KOPT-K1 (cell line): ENCODE results near the gene TIMM21.

ENCODE experiments used
- H3K27ac ChIP-seq: fragments of 200-600 bp; sonication (generic); 2 replicates; pipeline ENCODE4 v1.5.1; 2016; ENCODE audit warnings: antibody characterized with exemption, mild to moderate bottlenecking, low read depth, low read length; ENCODE audit not compliant: poor library complexity, severe bottlenecking
- H3K36me3 ChIP-seq: fragments of 200-600 bp; sonication (generic); 2 replicates; pipeline ENCODE4 v1.5.1; 2017; ENCODE audit warnings: antibody characterized with exemption, mild to moderate bottlenecking, low read length, moderate library complexity; ENCODE audit not compliant: insufficient read depth
- H3K9me3 ChIP-seq: fragments of 200-600 bp; sonication (generic); 2 replicates; pipeline ENCODE4 v1.5.1; 2017; ENCODE audit warnings: antibody characterized with exemption, low read length, mild to moderate bottlenecking; ENCODE audit not compliant: insufficient read depth, poor library complexity, severe bottlenecking

Gene TIMM21

DNA sequence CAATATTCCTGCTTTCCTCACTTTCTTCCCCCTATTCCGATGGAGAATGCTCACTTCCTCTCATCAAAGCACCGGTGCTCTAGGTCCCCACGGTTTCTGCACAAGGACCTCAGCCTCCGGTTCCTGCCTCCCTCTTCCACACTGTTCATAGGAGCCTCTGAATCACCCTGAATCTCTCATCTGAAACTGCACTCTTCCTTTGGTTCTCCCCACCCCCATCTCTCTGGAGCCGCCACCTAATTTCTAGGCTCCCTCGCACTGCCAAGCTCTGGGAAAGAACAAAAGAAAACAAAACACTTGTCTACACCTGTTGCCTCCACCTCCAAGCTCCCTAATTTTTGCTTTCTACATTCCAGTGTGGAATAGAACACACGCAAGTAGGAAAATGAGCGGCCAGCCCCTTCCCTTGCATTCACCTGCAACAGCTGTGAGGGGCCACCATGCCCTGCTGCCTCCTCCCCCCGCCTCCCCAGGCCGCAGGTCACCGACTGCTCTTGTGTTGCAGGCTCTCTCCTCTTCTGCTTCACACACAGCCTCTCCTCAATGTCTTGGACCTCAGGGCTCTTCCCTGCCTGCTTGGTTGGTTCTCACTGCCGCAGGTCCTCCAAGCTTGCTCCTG lies 10.3 kb upstream of the TIMM21 start:
- no peaks in the 10 kb centered on the region for H3K36me3 ChIP-seq
- H3K9me3 ChIP-seq: no peaks in the 10 kb centered on the region
- no peak overlapping the region for H3K27ac ChIP-seq

DNA sequence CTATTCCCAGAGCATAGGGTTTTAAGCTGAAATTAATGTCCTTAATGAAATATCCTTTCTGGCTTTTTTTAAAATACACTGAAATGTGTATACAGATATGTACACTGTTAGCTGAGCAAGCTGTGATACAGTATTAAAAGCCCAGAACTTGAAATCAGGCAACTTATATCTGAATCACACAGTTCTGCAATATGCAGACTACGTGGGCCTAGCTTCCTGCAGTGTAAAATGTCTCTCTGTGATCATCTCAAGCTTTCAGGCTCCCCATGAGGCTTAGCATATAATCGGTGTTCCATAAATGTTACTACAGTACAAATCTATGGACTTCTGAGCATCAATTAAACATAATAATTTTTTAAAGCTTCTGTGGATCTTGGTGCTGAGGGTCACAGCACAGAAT lies 8.9 kb upstream of the TIMM21 start:
- Histone ChIP-seq H3K36me3 (no peaks in the 10 kb centered on the region), H3K27ac (no peak overlapping the region), H3K9me3 (no peaks in the 10 kb centered on the region)

DNA sequence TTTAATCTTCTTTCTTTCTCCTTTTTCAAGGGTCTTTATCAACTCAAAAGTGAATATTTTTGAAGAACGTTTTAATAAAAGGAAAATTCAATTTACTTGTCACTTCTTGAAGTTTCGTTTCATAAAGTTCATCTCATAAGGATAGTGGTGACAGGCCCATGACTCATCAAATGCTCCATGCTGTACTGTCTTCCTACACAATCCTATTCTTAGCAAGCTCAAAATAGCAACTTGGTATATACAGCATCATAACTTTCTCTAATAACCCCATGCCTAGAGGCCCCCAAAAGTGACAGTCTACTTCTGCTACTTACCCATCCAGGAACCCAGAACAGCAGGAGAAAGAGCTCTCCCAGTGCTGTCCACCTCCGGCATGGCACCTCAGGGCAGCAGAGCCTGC lies 8.4 kb upstream of the TIMM21 start:
- no peaks in the 10 kb centered on the region for H3K36me3 ChIP-seq
- H3K27ac ChIP-seq: no peak overlapping the region
- H3K9me3 ChIP-seq: no peaks in the 10 kb centered on the region

DNA sequence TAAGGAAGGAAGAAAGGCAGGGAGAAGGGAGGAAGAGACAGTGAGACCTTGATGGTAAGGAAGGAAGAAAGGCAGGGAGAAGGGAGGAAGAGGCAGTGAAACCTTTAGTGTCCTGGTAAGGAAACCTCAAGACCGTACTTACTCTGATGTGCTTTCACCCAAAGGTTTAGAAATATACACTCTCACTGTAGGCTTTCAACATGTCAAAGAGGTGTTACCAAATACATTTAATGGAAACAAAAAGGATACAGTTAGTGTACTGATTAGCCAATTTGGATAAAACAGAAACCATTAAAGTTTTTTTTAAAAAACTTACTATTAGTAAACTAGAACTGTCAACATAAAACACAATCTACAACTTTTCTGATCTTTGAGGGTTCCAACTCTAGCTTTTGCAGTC lies 7.7 kb upstream of the TIMM21 start:
- H3K36me3 ChIP-seq: no peaks in the 10 kb centered on the region
- H3K27ac ChIP-seq: no peak overlapping the region
- H3K9me3 ChIP-seq: no peaks in the 10 kb centered on the region

DNA sequence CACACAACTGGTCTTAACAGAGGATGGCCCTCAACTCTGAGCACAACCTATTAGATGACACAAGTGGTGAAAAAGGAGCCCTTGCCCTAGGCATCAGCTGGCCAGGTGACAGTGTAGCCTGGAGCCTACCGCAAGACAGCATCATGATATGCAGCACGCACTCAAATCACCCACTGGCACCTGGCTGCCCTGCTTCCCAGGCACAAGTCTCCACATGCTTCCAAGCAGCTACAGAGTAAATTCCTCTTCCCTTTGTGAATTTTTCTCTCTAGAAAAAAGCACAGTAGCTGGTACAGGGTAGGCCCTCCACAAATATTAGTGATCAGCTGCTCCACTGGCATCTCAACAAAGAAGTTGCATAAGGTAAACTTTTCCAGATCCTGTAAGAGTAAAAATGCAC lies 6.7 kb upstream of the TIMM21 start:
- no peaks in the 10 kb centered on the region for H3K36me3 ChIP-seq
- H3K27ac ChIP-seq: no peak overlapping the region
- H3K9me3 ChIP-seq: no peaks in the 10 kb centered on the region

DNA sequence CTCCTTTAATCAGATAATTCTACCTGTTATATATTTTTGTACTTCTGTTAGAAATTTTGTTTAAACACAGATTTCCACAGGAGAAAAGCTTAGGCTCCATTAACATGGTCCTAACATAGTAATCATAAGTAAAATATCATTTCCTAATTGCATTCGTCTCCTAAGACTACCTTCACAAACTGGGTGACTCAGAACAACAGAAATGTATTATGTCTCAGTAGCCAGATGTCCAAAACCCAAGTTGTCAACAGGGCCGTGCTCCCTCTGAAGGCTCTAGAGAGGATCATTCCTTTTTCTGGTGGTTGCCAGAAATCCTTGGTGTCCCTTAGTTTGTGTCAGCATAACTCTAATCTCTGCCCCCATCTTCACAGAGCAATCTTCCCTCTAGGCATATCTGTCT lies 6.1 kb upstream of the TIMM21 start:
- H3K36me3 ChIP-seq: no peaks in the 10 kb centered on the region
- H3K9me3 ChIP-seq: no peaks in the 10 kb centered on the region
- no peak overlapping the region for H3K27ac ChIP-seq

DNA sequence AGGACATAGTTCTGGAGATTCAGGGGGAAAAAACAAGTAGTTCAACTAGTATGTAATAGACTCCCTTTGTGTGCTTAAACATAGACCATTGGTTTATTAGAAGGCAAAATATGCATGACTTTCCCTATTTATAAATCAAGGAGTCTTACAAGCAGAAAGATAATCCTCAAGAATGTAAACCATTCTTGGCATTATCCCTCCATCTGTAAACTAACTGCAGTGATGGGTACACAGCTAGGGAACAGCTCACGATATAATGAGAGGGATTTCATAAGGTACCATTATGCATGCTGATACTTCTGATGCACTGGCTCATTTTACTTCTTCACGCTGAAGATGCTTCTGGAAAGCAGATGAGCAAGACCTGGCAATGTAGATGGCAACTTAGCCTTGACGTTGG lies 1.6 kb upstream of the TIMM21 start:
- H3K36me3 ChIP-seq: peaks cover 22% of the 10 kb centered on the region
- H3K9me3 ChIP-seq: no peaks in the 10 kb centered on the region
- no peak overlapping the region for H3K27ac ChIP-seq

DNA sequence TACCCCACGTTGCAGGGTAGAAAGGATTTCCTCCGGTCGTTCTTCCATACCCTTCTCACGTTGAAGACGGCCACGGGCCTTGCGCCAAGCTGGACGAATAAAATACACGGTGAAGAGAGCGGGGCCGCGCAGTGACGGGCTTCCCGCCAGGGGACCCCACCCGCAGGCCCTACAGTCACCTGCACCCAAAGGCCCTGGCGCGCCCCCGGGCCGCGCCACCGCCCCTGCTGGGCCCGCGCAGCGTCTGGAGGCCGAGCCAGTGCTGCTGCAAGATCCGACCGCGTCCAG lies 888 bp upstream of the TIMM21 start:
- Histone ChIP-seq H3K36me3 (peaks cover 27% of the 10 kb centered on the region), H3K27ac (peak overlapping the region; percentile 97), H3K9me3 (no peaks in the 10 kb centered on the region)

DNA sequence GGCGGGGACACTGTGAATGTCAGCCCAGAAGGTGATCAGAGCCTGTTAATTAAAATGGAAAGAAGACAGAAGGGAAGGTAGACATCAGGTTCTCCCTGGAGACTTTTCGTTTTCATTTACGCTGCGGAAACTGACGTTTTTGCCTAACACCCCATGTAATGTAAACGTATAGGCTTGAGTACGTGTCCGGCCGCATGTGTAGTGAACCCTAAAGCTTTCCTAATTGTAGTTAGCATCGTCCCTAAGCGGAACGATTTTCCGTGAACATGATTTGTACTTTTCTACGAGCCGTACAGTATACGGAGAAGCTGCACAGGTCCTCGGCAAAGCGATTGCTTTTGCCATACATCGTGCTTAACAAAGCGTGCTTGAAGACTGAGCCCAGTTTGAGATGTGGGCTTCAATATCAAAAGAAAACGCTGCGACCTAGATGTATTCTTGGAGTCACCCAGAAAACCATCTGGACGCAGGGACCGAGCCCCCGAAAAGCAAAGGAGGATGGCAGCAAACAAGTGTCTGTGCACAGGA lies 284 bp downstream of the TIMM21 start:
- H3K9me3 ChIP-seq: no peaks in the 10 kb centered on the region
- peak overlapping the region; percentile 97 for H3K27ac ChIP-seq
- peaks cover 39% of the 10 kb centered on the region for H3K36me3 ChIP-seq

DNA sequence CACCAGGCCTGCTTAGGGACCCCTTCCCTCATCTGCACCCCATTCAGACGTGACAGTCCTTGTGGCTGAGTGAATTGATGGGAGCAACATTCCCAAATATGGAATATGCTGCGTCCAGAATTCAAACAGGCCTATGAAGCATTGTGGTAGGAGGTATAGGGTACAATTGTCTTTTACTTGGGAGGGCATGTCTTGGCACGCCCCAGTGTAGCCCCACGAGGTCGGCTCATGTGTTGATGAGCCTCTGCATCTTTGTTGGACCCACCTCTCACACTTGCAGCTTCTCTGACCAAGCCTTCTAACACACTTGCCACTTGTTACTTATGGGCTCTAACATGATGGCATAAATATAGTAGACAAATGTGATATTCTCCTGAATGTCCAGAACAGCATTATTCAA lies 1.6 kb downstream of the TIMM21 start:
- peak overlapping the region; percentile 29 for H3K27ac ChIP-seq
- H3K9me3 ChIP-seq: no peaks in the 10 kb centered on the region
- peaks cover 49% of the 10 kb centered on the region for H3K36me3 ChIP-seq

DNA sequence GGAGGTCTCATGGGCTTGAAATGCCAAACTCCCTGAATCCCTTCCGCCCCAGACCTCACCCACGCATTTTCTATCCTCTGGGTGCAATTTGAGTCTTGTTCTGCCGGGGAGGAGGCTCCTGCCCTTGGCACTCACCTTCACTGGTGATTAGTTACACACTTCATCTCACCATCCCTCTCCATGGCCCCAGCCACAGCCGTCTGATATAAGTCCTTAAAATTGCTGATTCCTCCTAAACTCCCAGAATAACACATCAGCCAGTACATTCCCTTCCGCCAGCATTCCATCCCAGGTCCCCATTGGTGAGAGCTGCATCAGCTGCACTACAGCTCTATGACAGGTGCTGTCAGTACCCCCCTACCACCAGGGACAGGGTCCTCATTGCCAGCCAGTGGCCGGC lies 3.9 kb downstream of the TIMM21 start:
- Histone ChIP-seq H3K36me3 (peaks cover 73% of the 10 kb centered on the region), H3K9me3 (no peaks in the 10 kb centered on the region), H3K27ac (no peak overlapping the region)

DNA sequence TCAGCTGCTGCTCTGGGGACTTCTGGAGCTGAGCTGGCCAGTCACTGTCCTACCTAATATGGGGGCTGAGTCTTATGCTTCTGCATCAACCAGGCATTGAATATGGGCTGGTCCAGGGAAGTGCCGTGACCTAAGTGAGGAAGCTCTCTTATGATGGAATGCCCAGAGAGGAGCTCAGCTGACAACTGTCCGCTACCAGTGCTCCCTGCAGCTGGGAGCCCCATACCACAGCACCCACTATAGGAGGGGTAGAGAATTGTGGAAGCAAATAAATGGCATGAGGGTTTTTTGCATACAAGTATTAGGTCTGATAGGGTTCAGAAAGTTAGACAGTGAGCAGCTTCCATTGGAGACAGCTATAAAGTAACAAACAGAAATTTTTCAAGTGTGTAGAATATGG lies 4.5 kb downstream of the TIMM21 start:
- no peak overlapping the region for H3K27ac ChIP-seq
- no peaks in the 10 kb centered on the region for H3K9me3 ChIP-seq
- H3K36me3 ChIP-seq: peaks cover 79% of the 10 kb centered on the region

DNA sequence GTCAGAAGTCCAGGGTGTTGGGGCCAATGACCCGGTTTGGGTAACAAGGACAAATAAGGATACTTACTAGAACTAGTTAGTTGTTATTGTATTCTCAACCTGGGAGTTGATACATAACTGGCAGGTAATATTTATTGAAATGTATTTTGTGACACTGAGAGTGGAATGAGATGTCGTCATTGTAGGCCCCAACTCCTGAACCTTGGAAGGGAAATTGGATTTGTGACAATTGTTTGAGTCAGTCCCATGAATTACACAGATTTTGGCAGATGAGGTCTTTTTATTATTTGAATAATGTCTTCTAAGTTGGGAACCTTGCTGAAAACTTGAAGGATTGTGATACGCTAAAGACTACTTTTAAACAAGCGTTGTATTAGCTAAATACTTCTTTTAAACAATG lies 5.1 kb downstream of the TIMM21 start:
- no peak overlapping the region for H3K27ac ChIP-seq
- H3K9me3 ChIP-seq: no peaks in the 10 kb centered on the region
- H3K36me3 ChIP-seq: peaks cover 84% of the 10 kb centered on the region

DNA sequence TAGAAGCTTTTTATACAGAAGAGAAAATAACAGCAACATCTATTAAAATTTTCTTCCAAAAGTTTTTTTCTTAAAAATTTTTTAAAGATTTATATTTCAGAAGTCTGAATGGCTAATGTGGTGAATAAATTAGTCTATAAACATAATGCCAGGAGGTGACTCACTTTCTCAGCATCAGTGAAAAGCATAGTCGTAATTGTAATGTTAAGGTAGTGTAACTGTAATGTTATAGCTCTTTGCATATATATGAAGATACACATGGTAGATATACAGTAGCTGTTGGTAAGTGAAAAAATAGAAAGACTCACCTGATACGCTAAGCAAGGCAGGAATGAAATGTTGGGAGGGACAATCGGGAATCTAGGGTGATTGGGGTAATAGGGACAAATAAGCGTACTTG lies 5.5 kb downstream of the TIMM21 start:
- H3K9me3 ChIP-seq: no peaks in the 10 kb centered on the region
- peaks cover 88% of the 10 kb centered on the region for H3K36me3 ChIP-seq

DNA sequence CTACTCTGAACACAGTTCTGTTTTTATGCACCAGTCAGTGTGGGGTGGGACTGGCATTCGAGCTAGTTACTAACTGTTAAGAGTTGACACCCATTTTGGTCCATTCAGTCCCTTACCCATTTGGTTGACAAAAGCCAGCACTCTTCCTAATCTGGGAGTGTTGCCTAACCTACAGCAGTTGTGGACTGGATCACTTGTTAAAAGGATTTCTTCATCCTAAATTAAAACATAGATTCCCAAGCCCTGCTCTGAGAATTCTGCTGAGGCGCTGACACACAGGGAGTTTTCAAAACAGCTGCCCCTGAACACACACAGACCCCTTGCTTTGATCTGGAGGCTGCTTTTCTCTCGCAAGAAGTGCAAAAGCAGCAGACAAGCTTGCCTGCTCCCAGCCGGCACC lies 6.4 kb downstream of the TIMM21 start:
- H3K36me3 ChIP-seq: peaks cover 96% of the 10 kb centered on the region
- no peak overlapping the region for H3K27ac ChIP-seq
- H3K9me3 ChIP-seq: no peaks in the 10 kb centered on the region

More for the DNA sequence above, 5.5 kb downstream of the TIMM21 start:
- no peak overlapping the region for H3K27ac ChIP-seq

DNA sequence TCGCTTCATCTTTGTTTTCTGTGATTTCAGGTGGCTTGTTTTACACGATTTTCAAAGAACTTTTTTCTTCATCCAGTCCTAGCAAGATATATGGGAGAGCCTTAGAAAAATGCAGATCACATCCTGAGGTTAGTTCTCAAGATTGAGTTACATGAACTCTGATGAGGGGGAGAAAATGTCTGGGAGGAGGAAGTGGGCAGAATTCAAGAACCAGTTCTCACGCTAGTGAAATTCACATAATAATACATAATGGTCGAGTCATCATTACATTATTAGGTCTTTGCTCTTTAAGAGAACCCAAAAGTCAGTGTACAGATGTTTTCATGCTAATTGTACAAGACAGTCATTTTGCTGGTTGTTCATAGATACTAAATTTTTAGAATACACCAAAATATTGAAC lies 7.0 kb downstream of the TIMM21 start:
- Histone ChIP-seq H3K27ac (no peak overlapping the region), H3K36me3 (peaks cover 96% of the 10 kb centered on the region), H3K9me3 (no peaks in the 10 kb centered on the region)
